H54 (cell line): Measurements from ENCODE around the gene SNRNP27.

ENCODE experiments used
- DNase-seq: peaks from one replicate; pipeline ENCODE4 v3.0.0; 2011; ENCODE audit warnings: low spot score, mixed read lengths; ENCODE audit not compliant: insufficient read length
- FAIRE-seq: peaks from 3 replicates; lab custom pipeline; 2011; peaks lifted over from hg19 to GRCh38; lab: Jason Lieb, UNC
- POLR2A ChIP-seq: IDR thresholded peaks from 2 replicates; pipeline ENCODE4 v1.6.1; 2011; ENCODE audit warnings: low read depth, mild to moderate bottlenecking, low read length

SNRNP27 gene

DNA sequence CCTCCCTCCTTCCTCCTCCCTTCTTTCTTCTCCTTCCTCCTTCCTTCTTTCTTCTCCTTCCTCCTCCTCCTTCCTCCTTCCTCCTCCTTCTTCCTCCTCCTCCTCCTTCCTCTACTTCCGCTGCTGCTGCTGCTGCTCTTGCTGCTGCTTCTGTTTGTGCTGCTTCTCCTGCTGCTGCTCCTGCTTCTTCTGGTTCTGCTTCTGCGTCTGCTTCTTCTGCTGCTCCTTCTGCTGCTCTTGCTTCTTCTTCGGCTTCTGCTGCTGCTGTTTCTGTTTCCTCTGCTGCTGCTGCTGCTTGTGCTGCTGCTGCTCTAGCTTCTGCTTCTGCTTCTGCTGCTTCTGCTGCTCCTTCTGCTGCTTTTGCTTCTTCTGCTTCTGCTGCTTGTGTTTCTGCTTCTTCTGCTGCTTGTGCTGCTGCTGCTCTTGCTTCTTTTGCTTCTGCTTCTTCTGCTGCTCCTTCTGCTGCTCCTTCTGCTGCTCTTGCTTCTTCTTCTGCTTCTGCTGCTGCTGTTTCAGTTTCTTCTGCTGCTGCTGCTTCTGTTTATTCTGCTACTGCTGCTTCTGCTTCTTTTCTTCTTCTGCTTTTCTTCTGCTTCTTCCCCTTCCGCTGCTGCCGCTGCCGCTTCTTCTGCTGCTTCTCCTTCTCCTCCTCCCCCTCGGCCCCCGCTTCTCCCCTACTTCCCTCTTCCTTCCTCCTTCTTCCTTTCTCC lies 8.6 kb downstream of the SNRNP27 start:
- FAIRE-seq (no peak), DNase-seq (no peak)
- no peak for TF ChIP-seq POLR2A

DNA sequence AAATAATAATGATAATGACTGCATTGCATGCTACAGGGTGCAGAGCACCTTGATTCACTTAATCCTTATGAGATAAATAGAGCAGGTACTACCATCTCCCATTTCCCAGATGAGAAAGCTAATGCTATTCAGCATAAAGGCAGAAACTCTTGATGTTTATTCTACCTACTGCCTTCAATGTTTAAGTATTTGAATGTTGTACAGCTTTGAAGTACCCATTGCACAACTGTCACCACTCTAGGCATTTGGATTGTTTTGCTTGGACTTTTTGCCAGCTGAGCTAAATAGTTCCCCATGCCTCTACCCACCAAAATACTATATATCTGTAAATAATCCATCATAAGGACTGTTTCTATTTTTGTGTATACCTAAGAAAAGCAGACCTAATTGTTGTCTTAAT lies 13.5 kb downstream of the SNRNP27 start:
- no peak for TF ChIP-seq POLR2A
- DNase-seq: no peak
- no peak for FAIRE-seq

DNA sequence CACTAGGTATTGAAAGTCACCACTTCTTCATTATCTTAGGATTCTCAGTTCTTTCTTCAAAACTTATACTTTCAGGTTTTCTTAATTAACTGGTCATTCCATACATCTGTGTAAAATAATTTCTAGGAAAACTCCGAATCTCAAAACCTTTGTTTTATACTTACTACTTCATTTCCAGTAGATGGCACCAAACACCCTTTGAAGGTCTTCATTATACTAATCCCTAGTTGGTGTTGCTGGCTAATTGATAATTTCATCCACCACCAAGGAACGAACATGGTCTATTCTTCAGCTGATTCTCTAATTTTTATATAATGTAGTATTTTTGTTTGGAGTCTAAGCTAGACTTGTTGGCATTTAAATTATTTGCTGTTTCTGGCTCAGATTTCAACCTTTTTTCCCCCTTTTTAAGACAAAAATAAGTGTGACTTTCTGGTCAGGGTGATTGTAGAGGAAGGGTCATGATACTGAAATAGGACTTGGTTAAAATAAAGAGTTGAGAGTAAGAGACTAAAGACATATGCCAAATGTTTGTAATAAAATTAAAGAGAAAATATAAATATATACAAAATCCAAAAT lies 18.3 kb downstream of the SNRNP27 start:
- no peak for TF ChIP-seq POLR2A
- FAIRE-seq: peak; percentile 84
- no peak for DNase-seq

DNA sequence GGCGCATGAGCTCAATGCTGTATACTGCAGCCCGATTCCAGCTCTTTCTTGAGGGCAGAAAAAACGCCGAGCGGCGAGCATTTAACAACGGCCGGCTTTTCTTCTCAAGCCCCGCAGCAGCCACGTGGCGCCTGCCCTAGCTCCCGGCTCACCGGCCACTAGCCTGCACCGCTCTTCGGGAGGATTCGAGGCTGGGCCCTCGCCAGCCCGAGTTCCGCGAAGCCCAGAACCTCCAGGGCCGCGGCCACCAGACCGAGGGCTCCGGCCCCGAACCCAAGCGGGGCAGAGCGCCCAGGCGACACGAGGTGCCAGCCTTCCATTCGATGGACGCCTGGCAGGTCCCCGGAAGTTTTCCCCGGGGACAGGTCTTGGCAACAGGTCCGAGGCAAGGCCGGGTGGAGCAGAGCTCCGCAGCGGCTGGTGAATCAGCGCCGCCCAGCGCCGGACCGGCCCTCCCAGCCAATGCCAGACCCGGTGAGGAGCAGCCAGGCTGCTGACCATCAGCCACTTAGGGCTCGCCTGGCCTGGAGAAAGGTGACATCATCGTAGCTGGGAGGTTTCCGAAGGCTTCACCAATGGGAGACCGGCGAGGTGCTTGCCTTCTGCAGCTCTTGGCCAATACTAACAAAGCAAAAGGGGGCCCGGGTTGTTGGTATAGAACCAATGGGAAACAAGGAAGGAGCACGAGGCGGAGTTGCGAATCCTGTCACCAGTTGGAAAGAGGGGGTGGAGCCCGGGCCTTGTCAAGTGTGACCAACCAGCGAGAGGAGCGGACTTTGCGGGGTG lies 20.6 kb downstream of the SNRNP27 start:
- peak; percentile 64; the same call in 1 of the 2 replicates for TF ChIP-seq POLR2A
- DNase-seq (peak; percentile 91), FAIRE-seq (peak; percentile 100)

DNA sequence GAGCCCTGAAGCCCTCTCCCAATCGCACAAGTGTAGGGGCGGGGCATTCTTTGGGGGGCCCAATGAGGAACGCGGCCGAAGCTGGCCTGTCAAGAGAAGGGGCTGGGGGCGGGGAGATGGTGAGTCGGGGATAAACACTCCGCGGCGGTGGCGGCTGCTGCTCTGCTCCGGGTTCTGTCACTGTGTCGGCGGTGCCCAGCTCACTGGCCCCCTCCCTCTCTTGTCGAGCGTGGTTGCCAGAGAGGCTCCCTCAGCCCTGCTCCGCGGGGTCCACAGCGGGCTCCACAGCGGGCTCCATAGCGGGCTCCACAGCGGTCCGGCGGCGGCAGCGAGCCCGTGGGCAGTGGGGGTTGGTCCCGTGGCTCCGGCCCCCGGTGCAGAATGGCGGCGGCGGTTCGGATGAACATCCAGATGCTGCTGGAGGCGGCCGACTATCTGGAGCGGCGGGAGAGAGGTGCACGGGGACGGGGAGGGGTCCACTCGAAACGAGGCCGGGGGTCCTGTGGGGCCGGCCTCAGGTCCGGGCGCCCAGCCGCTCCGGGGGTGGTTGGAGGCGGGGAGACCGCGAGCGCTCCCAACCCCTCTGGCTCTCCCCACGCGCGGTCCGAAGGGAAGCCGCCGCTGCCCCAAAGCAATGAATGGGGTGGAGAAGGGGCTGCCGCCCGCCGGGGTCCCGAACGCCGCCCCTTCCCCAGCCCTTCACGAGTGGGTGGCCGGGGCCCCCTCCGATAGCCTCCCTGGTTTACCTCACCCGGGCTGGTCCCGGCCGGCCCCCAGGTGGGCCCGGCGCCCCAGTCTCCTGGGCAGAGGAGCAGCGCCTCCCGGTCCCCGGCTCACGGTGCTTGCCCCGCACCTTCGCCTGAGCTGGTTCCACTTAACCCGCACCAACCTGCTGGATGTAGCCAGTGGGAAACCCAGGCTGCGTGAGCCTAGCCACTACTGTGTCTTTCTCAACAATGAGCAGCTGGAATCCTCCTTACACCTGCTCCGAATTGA lies 21.5 kb downstream of the SNRNP27 start, which contains the start of gene MXD1:
TSS of gene MXD1 (plus strand) at position 160 of the 996 bp plus-strand sequence. CDS start at position 382, 222 bp downstream.
- peak; percentile 71; the same call in 1 of the 2 replicates for TF ChIP-seq POLR2A
- FAIRE-seq (no peak), DNase-seq (peak; percentile 86)

DNA sequence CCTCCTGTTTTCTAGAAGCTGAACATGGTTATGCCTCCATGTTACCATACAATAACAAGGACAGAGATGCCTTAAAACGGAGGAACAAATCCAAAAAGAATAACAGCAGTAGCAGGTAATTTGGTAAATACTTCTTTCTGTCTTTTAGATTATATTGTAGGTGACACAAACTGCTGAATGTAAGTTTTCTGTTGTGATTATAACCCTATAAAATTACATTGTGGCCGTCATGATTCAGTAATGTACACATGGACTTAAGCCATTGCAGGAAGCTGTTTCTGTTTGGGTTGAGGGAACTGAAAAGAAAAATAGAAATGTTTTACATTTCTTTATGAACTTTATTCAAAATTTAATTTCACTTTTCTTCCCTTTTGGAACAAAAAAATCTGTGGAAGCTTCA lies 22.4 kb downstream of the SNRNP27 start:
- DNase-seq (no peak), FAIRE-seq (peak; percentile 11)
- TF ChIP-seq POLR2A: no peak

DNA sequence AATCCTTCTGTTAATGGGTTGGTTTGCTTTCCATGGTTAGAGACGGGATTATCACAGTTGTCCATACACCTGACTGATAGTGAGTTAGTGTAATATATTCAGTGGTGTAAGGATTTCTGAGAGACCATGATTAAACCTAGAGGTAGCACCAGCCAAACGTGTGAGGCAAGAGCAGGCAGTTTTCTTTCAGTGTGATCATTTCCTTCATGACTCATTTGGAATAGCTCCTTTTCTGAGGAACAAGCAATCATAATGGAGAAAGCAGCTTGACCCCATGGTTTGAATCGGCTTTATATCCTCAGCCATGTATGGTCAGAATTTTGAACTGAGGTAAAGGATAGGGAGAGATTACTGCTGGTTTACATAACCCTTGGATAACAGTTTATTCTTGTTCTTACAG lies 24.1 kb downstream of the SNRNP27 start:
- DNase-seq (peak; percentile 50), FAIRE-seq (peak; percentile 99)
- TF ChIP-seq POLR2A: no peak

DNA sequence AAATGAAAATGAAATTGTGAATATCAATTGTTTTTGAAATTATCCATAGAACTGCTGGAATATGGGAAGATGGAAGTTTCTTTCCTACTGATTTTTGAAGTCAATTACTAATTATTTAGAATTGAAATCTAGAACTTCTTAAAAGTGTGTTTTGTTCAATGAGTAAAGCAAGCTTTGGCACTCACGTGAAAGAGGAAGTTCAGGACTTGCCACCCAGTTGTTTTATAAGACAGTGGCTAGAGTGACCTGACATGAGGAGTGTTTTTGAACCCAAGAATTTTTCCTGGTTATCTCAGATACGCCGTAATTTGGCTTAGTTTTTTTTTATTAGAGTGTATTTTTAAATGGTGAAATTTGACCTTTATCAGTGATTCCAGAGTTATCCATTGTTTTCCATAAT lies 24.6 kb downstream of the SNRNP27 start:
- FAIRE-seq (no peak), DNase-seq (no peak)
- TF ChIP-seq POLR2A: no peak

DNA sequence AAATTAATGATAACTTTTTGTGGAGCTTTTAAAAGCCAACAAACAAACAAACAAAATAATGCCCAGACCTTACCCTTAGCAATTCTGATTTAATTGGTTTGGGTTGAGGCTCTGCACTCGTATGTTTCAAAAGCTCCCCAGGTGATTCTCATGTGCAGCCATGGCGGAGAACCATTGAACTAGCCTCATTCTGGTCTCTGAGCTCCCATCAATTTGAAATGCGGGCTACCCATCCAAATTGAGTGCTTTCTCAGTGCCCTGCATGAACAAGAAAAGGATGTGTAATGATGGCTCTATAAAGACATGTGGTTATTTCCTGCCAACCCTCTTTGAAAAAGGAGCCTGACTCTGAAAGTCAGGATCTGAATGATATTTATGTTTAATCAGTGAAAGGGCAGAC lies 29.4 kb downstream of the SNRNP27 start:
- DNase-seq: no peak
- TF ChIP-seq POLR2A: no peak
- no peak for FAIRE-seq

DNA sequence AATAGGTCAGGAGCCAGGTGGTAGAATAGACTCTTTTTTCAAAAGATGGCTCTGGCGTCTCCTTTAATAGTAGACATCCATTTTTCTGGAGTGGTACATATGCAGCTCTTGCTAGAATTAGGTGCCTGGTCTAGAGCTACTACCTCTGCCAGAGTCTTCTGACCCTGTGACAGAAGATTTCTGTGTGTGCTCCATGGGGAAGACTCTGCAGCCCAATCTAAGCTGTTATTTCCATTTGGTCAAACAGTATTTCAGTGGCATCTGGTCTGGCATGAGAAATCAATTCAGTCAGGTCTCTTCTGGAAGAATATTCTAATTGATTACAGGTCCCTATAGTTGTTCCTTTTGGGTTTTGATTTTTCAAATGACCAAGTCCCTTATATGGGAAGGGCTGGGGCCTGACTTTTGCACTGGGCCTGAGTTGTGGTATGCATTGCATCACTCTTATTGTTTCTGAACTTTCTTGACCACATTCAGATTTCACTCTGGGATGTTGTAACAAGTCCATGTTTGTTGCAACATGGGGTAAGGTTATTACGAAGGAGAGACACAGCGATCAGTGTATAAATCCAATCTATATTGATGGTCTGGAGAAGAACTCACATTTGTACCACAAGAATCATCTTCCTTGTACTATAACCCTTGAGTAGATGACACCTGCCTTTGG lies 33.2 kb downstream of the SNRNP27 start:
- TF ChIP-seq POLR2A: no peak
- DNase-seq (no peak), FAIRE-seq (peak; percentile 20)

DNA sequence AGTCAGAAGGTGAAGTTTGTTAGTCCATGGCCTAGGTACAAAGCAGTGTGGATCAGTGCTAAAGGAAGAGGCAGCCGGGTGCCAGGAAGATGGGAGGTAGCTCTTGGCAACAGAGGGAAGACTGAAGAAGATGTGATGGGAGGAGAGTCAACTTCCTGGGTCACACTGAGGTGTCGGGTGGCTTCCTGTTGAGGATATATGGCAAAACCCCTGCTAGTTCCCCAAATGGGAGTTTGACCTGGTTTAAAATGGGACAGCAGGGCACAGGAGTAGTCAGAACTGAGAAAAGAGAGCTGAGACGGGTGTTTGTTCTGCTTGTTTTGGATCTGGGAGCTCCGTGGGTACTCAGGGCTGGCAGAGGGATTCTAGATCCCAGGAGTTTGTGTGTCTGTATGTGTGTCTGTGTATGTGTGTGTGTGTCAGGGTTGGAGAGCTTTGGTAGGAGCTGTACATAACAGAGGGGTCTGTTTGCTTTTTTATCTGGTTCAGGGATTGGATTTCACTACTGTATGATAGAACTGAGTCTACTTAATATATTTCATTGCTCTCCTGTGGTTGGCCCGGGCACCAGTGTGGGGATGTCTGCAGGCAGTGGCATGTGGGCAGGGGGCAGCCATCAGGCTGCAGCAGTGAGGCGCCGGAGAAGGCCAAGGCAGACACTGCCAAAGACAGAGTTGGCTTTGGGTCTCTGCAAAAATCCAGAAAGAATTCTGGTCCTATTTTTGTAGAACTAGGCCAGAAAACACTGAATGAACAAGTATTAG lies 38.3 kb downstream of the SNRNP27 start:
- no peak for TF ChIP-seq POLR2A
- FAIRE-seq (no peak), DNase-seq (no peak)

DNA sequence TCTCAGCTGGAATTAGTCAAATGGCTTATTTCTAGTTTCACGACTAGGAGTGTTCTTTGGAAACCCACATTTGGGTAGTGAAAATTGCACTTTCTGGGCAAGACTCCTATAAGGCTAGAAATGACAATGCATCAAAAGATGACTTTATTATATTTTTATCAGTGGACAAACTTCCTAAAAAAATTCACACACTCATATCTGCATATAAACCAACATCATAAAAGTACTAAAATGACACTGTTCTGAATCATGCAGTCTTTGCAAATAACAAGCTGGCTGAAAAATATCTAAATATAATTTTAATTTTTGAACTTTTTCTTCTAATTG lies 38.8 kb downstream of the SNRNP27 start:
- FAIRE-seq: no peak
- no peak for DNase-seq
- TF ChIP-seq POLR2A: no peak
